ENCODE results near the gene GRID2.

GRID2 gene

GRCh38 chr4:92522356-92522755, 218.6 kb downstream of the GRID2 start:
- DNase-seq (ENCODE audit: low read depth in 3 of 3): no peak

GRCh38 chr4:92524131-92524530, 220.4 kb downstream of the GRID2 start:
- no peak for DNase-seq (ENCODE audit: low read depth in 3 of 3)

GRCh38 chr4:92528541-92528940, 224.8 kb downstream of the GRID2 start:
- DNase-seq (ENCODE audit: low read depth in 3 of 3): no peak

GRCh38 chr4:92529510-92529909, 225.7 kb downstream of the GRID2 start:
- DNase-seq (ENCODE audit: low read depth in 3 of 3): no peak

- DNase-seq (ENCODE audit: low read depth in 3 of 3): no peak
These were observed 231.8 kb downstream of the GRID2 start for GRCh38 chr4:92535599-92535998.

GRCh38 chr4:92551616-92552015, 247.8 kb downstream of the GRID2 start:
- no peak for DNase-seq (ENCODE audit: low read depth in 3 of 3)

GRCh38 chr4:92566269-92566668, 262.5 kb downstream of the GRID2 start:
- DNase-seq (ENCODE audit: low read depth in 3 of 3): no peak

GRCh38 chr4:92580816-92581215, 277.1 kb downstream of the GRID2 start:
- DNase-seq (ENCODE audit: low read depth in 3 of 3): no peak

GRCh38 chr4:92599044-92599443, 295.3 kb downstream of the GRID2 start:
- DNase-seq (ENCODE audit: low read depth in 3 of 3): no peak

GRCh38 chr4:92600638-92601037, 296.9 kb downstream of the GRID2 start:
- DNase-seq (ENCODE audit: low read depth in 3 of 3): no peak

GRCh38 chr4:92606227-92606626, 302.5 kb downstream of the GRID2 start:
- DNase-seq (ENCODE audit: low read depth in 3 of 3): no peak

- DNase-seq (ENCODE audit: low read depth in 3 of 3): no peak
These were observed 311.3 kb downstream of the GRID2 start for GRCh38 chr4:92615049-92615448.

GRCh38 chr4:92618968-92619367, 315.2 kb downstream of the GRID2 start:
- no peak for DNase-seq (ENCODE audit: low read depth in 3 of 3)

- no peak for DNase-seq (ENCODE audit: low read depth in 3 of 3)
These were observed 325.5 kb downstream of the GRID2 start for GRCh38 chr4:92629302-92629701.

GRCh38 chr4:92634882-92635281, 331.1 kb downstream of the GRID2 start:
- no peak for DNase-seq (ENCODE audit: low read depth in 3 of 3)

- DNase-seq (ENCODE audit: low read depth in 3 of 3): no peak
These were observed 332.5 kb downstream of the GRID2 start for GRCh38 chr4:92636038-92636806.

GRCh38 chr4:92641409-92641808, 337.6 kb downstream of the GRID2 start:
- DNase-seq (ENCODE audit: low read depth in 3 of 3): no peak

GRCh38 chr4:92646826-92647225, 343.1 kb downstream of the GRID2 start:
- no peak for DNase-seq (ENCODE audit: low read depth in 3 of 3)

GRCh38 chr4:92651536-92651935, 347.8 kb downstream of the GRID2 start:
- no peak for DNase-seq (ENCODE audit: low read depth in 3 of 3)

GRCh38 chr4:92654084-92654483, 350.3 kb downstream of the GRID2 start:
- no peak for DNase-seq (ENCODE audit: low read depth in 3 of 3)

- no peak for DNase-seq (ENCODE audit: low read depth in 3 of 3)
These were observed 353.9 kb downstream of the GRID2 start for GRCh38 chr4:92657695-92658094.

- no peak for DNase-seq (ENCODE audit: low read depth in 3 of 3)
These were observed 354.6 kb downstream of the GRID2 start for GRCh38 chr4:92658318-92658717.

- DNase-seq (ENCODE audit: low read depth in 3 of 3): no peak
These were observed 374.0 kb downstream of the GRID2 start for GRCh38 chr4:92677805-92678204.

- DNase-seq (ENCODE audit: low read depth in 3 of 3): no peak
These were observed 374.5 kb downstream of the GRID2 start for GRCh38 chr4:92678292-92678691.

Measured in stimulated activated CD4-positive, alpha-beta T cell treated with anti-CD3 and anti-CD28 coated beads, TNF-alpha, amount 100 ng/mL, for 24 hours (primary cell).